SKM-1 treated with dmso at 0.1 percent for 144 hours (cell line): Measurements from ENCODE around the gene DERL2.

Experiments used
- DNase-seq: peaks from one replicate; lab custom pipeline; 2025; ENCODE audit not compliant: unreplicated experiment; lab: John Stamatoyannopoulos, UW

Gene DERL2

GRCh38 chr17:5485270-5486205 is at the start of gene DERL2:
TSS of gene DERL2 (minus strand) at chr17:5486178. CDS start at chr17:5486161, 17 bp downstream.
- DNase-seq = no peak

GRCh38 chr17:5535436-5535835 is 49.5 kb upstream of the DERL2 start:
- DNase-seq = no peak

GRCh38 chr17:5533486-5534315 is 47.7 kb upstream of the DERL2 start:
- DNase-seq = no peak

GRCh38 chr17:5532581-5532980 is 46.6 kb upstream of the DERL2 start:
- no peak for DNase-seq

- DNase-seq = no peak
Measured at GRCh38 chr17:5531085-5531418, 45.1 kb upstream of the DERL2 start.

- DNase-seq = no peak
Measured at GRCh38 chr17:5530265-5531084, 44.5 kb upstream of the DERL2 start.

- DNase-seq = no peak
Measured at GRCh38 chr17:5527601-5528250, 41.7 kb upstream of the DERL2 start.

- DNase-seq = peak; percentile 1
Measured at GRCh38 chr17:5526821-5527598, 41.0 kb upstream of the DERL2 start.

- no peak for DNase-seq
Measured at GRCh38 chr17:5523249-5523648, 37.3 kb upstream of the DERL2 start.

- DNase-seq = no peak
Measured at GRCh38 chr17:5522476-5522875, 36.5 kb upstream of the DERL2 start.

GRCh38 chr17:5516060-5516792 is 30.2 kb upstream of the DERL2 start:
- no peak for DNase-seq

GRCh38 chr17:5514976-5515375 is 29.0 kb upstream of the DERL2 start:
- DNase-seq = no peak

GRCh38 chr17:5513628-5514027 is 27.6 kb upstream of the DERL2 start:
- no peak for DNase-seq

- DNase-seq = no peak
Measured at GRCh38 chr17:5511401-5512225, 25.6 kb upstream of the DERL2 start.

GRCh38 chr17:5510771-5511170 is 24.8 kb upstream of the DERL2 start:
- DNase-seq = no peak

- DNase-seq = no peak
Measured at GRCh38 chr17:5509482-5509881, 23.5 kb upstream of the DERL2 start.

- no peak for DNase-seq
Measured at GRCh38 chr17:5508810-5509209, 22.8 kb upstream of the DERL2 start.

- no peak for DNase-seq
Measured at GRCh38 chr17:5506307-5506706, 20.3 kb upstream of the DERL2 start.
